ENCODE measurements around the gene CIRBP. TPM values are rescaled to one million over a fixed set of nuclear protein-coding genes. Genes with fewer than 3 reads are reported as not detected.

Gene CIRBP
- total RNA-seq, 1 donor from 2014 or later = 399 TPM

- H3K27ac Mint-ChIP-seq = no peak overlapping the region
- POLR2A ChIA-PET = interaction anchor here (0.6 to 2.0 kb wide), 20 partner anchors 9 to 615 kb away, joined by 3 to 30 read pairs (median 4); partner anchors contain the start of genes ABCA7, MED16, REEP6 and RNU6-2
- DNase-seq = no peak
- H3K36me3 Mint-ChIP-seq (ENCODE audit: low read depth) = peaks cover 66% of the 10 kb centered on the region
- no peak for TF ChIP-seq CTCF (IDR thresholded peaks at IDR 0.05)
- CTCF ChIA-PET = interaction anchor here (1.0 to 1.8 kb wide), 3 partner anchors 8 to 31 kb away, joined by 3 to 14 read pairs (median 4); no protein-coding TSS in a partner anchor
- peaks cover 54% of the 10 kb centered on the region for H3K4me1 Mint-ChIP-seq
- H3K4me3 Mint-ChIP-seq = peak overlapping the region; percentile 46
- H3K27me3 Mint-ChIP-seq = no peaks in the 10 kb centered on the region
- intact Hi-C loops (cut with micrococcal nuclease) = loop anchor here (1.0 to 5.0 kb wide), 4 partner anchors 82 to 537 kb away; partner anchors contain the start of genes ATP8B3, RPS15 and UQCR11
- no peak for ATAC-seq (ENCODE audit: low read depth)
- no peaks in the 10 kb centered on the region for H3K9me3 Mint-ChIP-seq
Observed at GRCh38 chr19:1274852-1275259, 5.7 kb downstream of the CIRBP start.

GRCh38 chr19:1275260-1275975 lies 6.3 kb downstream of the CIRBP start, which contains the start of gene FAM174C:
FAM174C (plus strand) TSS chr19:1275530; CDS start chr19:1275550, 20 bp downstream.
- H3K27me3 Mint-ChIP-seq = no peaks in the 10 kb centered on the region
- intact Hi-C loops (cut with micrococcal nuclease) = loop anchor here (1.0 to 5.0 kb wide), 4 partner anchors 82 to 537 kb away; partner anchors contain the start of genes ATP8B3, RPS15 and UQCR11
- H3K9me3 Mint-ChIP-seq = no peaks in the 10 kb centered on the region
- H3K27ac Mint-ChIP-seq = peak within 1 kb of the TSS; percentile 88
- peaks cover 51% of the 10 kb centered on the region for H3K4me1 Mint-ChIP-seq
- H3K36me3 Mint-ChIP-seq (ENCODE audit: low read depth) = peaks cover 65% of the 10 kb centered on the region
- peak within 1 kb of the TSS; percentile 84 for H3K4me3 Mint-ChIP-seq
- CTCF ChIA-PET = interaction anchor here (1.0 to 1.8 kb wide), 3 partner anchors 9 to 31 kb away, joined by 3 to 14 read pairs (median 4); no protein-coding TSS in a partner anchor
- POLR2A ChIA-PET = interaction anchor here (0.5 to 1.8 kb wide), 23 partner anchors 9 to 616 kb away, joined by 3 to 30 read pairs (median 4); partner anchors contain the start of genes ABCA7, MED16, REEP6 and RNU6-2
- DNase-seq = peak; percentile 87
- peak; percentile 83 for ATAC-seq (ENCODE audit: low read depth)
- no peak for TF ChIP-seq CTCF (IDR thresholded peaks at IDR 0.05)

GRCh38 chr19:1275976-1276627 lies 7.0 kb downstream of the CIRBP start:
- Mint-ChIP-seq H3K36me3 (ENCODE audit: low read depth) (peaks cover 59% of the 10 kb centered on the region), H3K27ac (peak overlapping the region; percentile 88), H3K4me1 (peaks cover 44% of the 10 kb centered on the region), H3K9me3 (no peaks in the 10 kb centered on the region), H3K4me3 (peak overlapping the region; percentile 84), H3K27me3 (no peaks in the 10 kb centered on the region)
- intact Hi-C loops (cut with micrococcal nuclease) = loop anchor here (1.0 to 5.0 kb wide), 4 partner anchors 81 to 536 kb away; partner anchors contain the start of genes ATP8B3, RPS15 and UQCR11
- no peak for TF ChIP-seq CTCF (IDR thresholded peaks at IDR 0.05)
- DNase-seq (no peak), ATAC-seq (ENCODE audit: low read depth) (no peak)
- ChIA-PET CTCF (interaction anchor here (1.8 kb wide), 1 partner anchor 32 kb away, joined by 14 read pairs; no protein-coding TSS in a partner anchor), POLR2A (interaction anchor here (0.7 to 1.8 kb wide), 5 partner anchors 17 to 60 kb away, joined by 3 to 17 read pairs (median 5); no protein-coding TSS in a partner anchor)

- peaks cover 53% of the 10 kb centered on the region for H3K36me3 Mint-ChIP-seq (ENCODE audit: low read depth)
- ChIA-PET CTCF (interaction anchor here (1.7 to 3.5 kb wide), 3 partner anchors 32 to 96 kb away, joined by 11 to 27 read pairs (median 14); no protein-coding TSS in a partner anchor), POLR2A (interaction anchor here (0.7 to 1.8 kb wide), 4 partner anchors 7 to 106 kb away, joined by 3 to 17 read pairs (median 8); partner anchors contain the start of gene CIRBP)
- H3K27me3 Mint-ChIP-seq = peaks cover under 1% of the 10 kb centered on the region
- peak overlapping the region; percentile 85 for H3K27ac Mint-ChIP-seq
- H3K4me1 Mint-ChIP-seq = peaks cover 39% of the 10 kb centered on the region
- no peak for ATAC-seq (ENCODE audit: low read depth)
- H3K9me3 Mint-ChIP-seq = no peaks in the 10 kb centered on the region
- intact Hi-C loops (cut with micrococcal nuclease) = loop anchor here (5.0 kb wide), 2 partner anchors 81 to 536 kb away; partner anchors contain the start of gene ATP8B3
- TF ChIP-seq CTCF (IDR thresholded peaks at IDR 0.05) = no peak
- peak overlapping the region; percentile 84 for H3K4me3 Mint-ChIP-seq
- DNase-seq = no peak
Observed at GRCh38 chr19:1276628-1277022, 7.5 kb downstream of the CIRBP start.

Measured in activated B cell treated with CpG ODN at 0.5 μM for 24 hours (primary cell).